Uterus (tissue), 2 donors: Measurements from ENCODE around the gene CEMIP.

ENCODE experiments used
- CTCF ChIP-seq, 4 experiments: fragments of 200-600 bp in 2 of 4; fragments of 450-650 bp in 2 of 4; sonication (generic) in 2 of 4; IDR thresholded peaks; one replicate each; pipeline ENCODE4 v1.5.1; 2016 to 2019; ENCODE audit warnings: antibody characterized with exemption in 4 of 4, mild to moderate bottlenecking in 2 of 4, moderate library complexity in 1 of 4
- POLR2A ChIP-seq, 2 donors: fragments of 450-650 bp; IDR thresholded peaks; one replicate each; pipeline ENCODE4 v1.6.1; 2016; ENCODE audit warnings: antibody characterized with exemption in 2 of 2, mild to moderate bottlenecking in 1 of 2, moderate library complexity in 1 of 2

- TF ChIP-seq CTCF (IDR thresholded peaks at IDR 0.05) (no peak), POLR2A (IDR thresholded peaks at IDR 0.05) (no peak)
Measured at GRCh38 chr15:80758130-80758745, 20.9 kb upstream of the CEMIP start.
